Measurements from ENCODE around the gene SDK2. TPM values are rescaled to one million over a fixed set of nuclear protein-coding genes. Genes with fewer than 3 reads are reported as not detected.

SDK2 gene
- total and polyA plus RNA-seq, 2 experiments from 2014 or later, result 0.74 to 5.1 TPM

- ATAC-seq, result no peak
- no peak overlapping the region for H3K27ac Mint-ChIP-seq
Observed at GRCh38 chr17:73436954-73437353, 207.3 kb downstream of the SDK2 start.

More at GRCh38 chr17:73436954-73437353, 207.3 kb downstream of the SDK2 start:
- H3K36me3 Mint-ChIP-seq (ENCODE audit: low read depth), result 0 out of 3 replicates have a peak, but pooled peaks cover 3% of the 10 kb centered on the region
- no peak for DNase-seq (ENCODE audit: low spot score)
- Histone ChIP-seq H3K4me2 (no peak overlapping the region), H3F3A (replicated peaks; ENCODE audit: low read depth) (no peaks in the 10 kb centered on the region), H4K20me1 (replicated peaks; ENCODE audit: insufficient read depth) (no peaks in the 10 kb centered on the region), H3K9me2 (ENCODE audit: insufficient read depth) (no peaks in the 10 kb centered on the region), H3K79me2 (replicated peaks; ENCODE audit: insufficient read depth) (no peaks in the 10 kb centered on the region), H3K4me3 (no peak overlapping the region), H3K27me3 (ENCODE audit: insufficient read depth) (no peaks in the 10 kb centered on the region), H3K27ac (ENCODE audit: low read depth) (no peak overlapping the region), H3K36me3 (ENCODE audit: insufficient read depth) (no peaks in the 10 kb centered on the region), H3K4me1 (ENCODE audit: insufficient read depth) (no peaks in the 10 kb centered on the region), H2AFZ (no peak overlapping the region)
- no peaks in the 10 kb centered on the region for H3K4me1 Mint-ChIP-seq
- peaks cover 3% of the 10 kb centered on the region; the same call in 2 of the 3 replicates for H3K9me3 Mint-ChIP-seq
- H3K4me3 Mint-ChIP-seq, result no peak overlapping the region
- H3K27me3 Mint-ChIP-seq (ENCODE audit: insufficient read depth, low read depth, poor library complexity), result peaks cover 5% of the 10 kb centered on the region
- TF ChIP-seq CTCF (conservative IDR thresholded peaks at IDR 0.05; ENCODE audit: low read depth in 2 of 2) (no peak), EZH2 (IDR thresholded peaks at IDR 0.05; ENCODE audit: low read depth, unreplicated experiment) (no peak), EZH2phosphoT487 (IDR thresholded peaks at IDR 0.05; ENCODE audit: unreplicated experiment) (no peak), CREB1 (CRISPR knock-in tag; IDR thresholded peaks at IDR 0.05; ENCODE audit: low read depth) (no peak), ZNF331 (CRISPR knock-in tag; IDR thresholded peaks at IDR 0.05; ENCODE audit: low read depth) (no peak), ZNF114 (CRISPR knock-in tag; IDR thresholded peaks at IDR 0.05) (no peak), REST (IDR thresholded peaks at IDR 0.05; ENCODE audit: unreplicated experiment) (no peak)
